GM12878 (cell line): ENCODE data around the gene MAPKAP1. TPM values are rescaled to one million over a fixed set of nuclear protein-coding genes. Genes with fewer than 3 reads are reported as not detected.

Experiments
- ATAC-seq: fragments of 200-7000 bp; cut with Tn5 transposase; 3 replicates; pipeline ENCODE4 v1.9.1; 2020; ENCODE audit warnings: mild to moderate bottlenecking, moderate library complexity
- BruUV-seq: library from RNA; stranded (reverse); fragments of 400-500 nt; replicated peaks from 2 replicates; lab custom pipeline; 2021; lab: Mats Ljungman, UMichigan
- CTCF ChIA-PET: fragments of 300-600 bp; sonication (Branson Sonifier 250); formaldehyde crosslinking; extraction: SDS; loops from one replicate; lab custom pipeline; 2021; ENCODE audit warnings: inconsistent platforms; lab: Yijun Ruan, JAX
- POLR2A ChIA-PET: fragments of 350-600 bp; formaldehyde crosslinking; extraction: SDS; loops from one replicate; lab custom pipeline; 2021; ENCODE audit warnings: inconsistent platforms; lab: Charles Lee
- RAD21 ChIA-PET: fragments of 300-600 bp; sonication (Branson Sonifier 250); formaldehyde crosslinking; loops from one replicate; lab custom pipeline; 2023; ENCODE audit warnings: antibody characterized with exemption; ENCODE audit not compliant: unreplicated experiment; lab: Charles Lee
- SMC1A ChIA-PET: fragments of 300-600 bp; sonication (Branson Sonifier 250); formaldehyde crosslinking; loops from one replicate; lab custom pipeline; 2023; ENCODE audit not compliant: unreplicated experiment, uncharacterized antibody; lab: Charles Lee
- DNase-seq: peaks from one replicate; pipeline ENCODE4 v3.0.0-alpha.2; 2011; ENCODE audit warnings: low read depth, low spot score
- FAIRE-seq: peaks from 3 replicates; lab custom pipeline; 2011; peaks lifted over from hg19 to GRCh38; lab: Jason Lieb, UNC
- H2AFZ ChIP-seq: 2 replicates; pipeline ENCODE4 v1.6.0; 2011; ENCODE audit warnings: low read depth, low read length, control low read depth; ENCODE audit not compliant: control insufficient read depth
- H3K27ac ChIP-seq: 2 replicates; pipeline ENCODE4 v1.5.1; 2011; ENCODE audit warnings: control low read depth; ENCODE audit not compliant: control insufficient read depth, insufficient read depth
- H3K27me3 ChIP-seq, 2 experiments: replicated peaks in 1 of 2; 2 replicates each; pipeline versions ENCODE4 v1.6.0 to v1.6.1; 2011; ENCODE audit warnings: low read length in 1 of 2; ENCODE audit not compliant: control insufficient read depth in 2 of 2, insufficient read depth in 2 of 2
- H3K36me3 ChIP-seq, 2 experiments: 2 replicates each; pipeline ENCODE4 v1.5.1; 2011; ENCODE audit warnings: low read length in 1 of 2; ENCODE audit not compliant: control insufficient read depth in 2 of 2, insufficient read depth in 2 of 2
- H3K4me1 ChIP-seq: 2 replicates; pipeline ENCODE4 v1.6.1; 2011; ENCODE audit warnings: mild to moderate bottlenecking, low read length, moderate library complexity, mixed read lengths; ENCODE audit not compliant: control insufficient read depth, insufficient read depth
- H3K4me2 ChIP-seq: 2 replicates; pipeline ENCODE4 v1.6.0; 2011; ENCODE audit warnings: control low read depth; ENCODE audit not compliant: control insufficient read depth, insufficient read depth
- H3K4me3 ChIP-seq: fragments of 200-600 bp; sonication (generic); 2 replicates; pipeline ENCODE4 v1.5.1; 2016
- H3K79me2 ChIP-seq: 2 replicates; pipeline ENCODE4 v1.6.0; 2011; ENCODE audit warnings: low read length; ENCODE audit not compliant: control insufficient read depth, insufficient read depth
- H3K9ac ChIP-seq: 2 replicates; pipeline ENCODE4 v1.8.0; 2011; ENCODE audit warnings: low read length, control low read depth, mixed read lengths; ENCODE audit not compliant: control insufficient read depth, insufficient read depth
- H3K9me3 ChIP-seq: replicated peaks from 3 replicates; pipeline ENCODE4 v1.5.1; 2011; ENCODE audit warnings: mild to moderate bottlenecking, low read length; ENCODE audit not compliant: control insufficient read depth, insufficient read depth
- H4K20me1 ChIP-seq: 2 replicates; pipeline ENCODE4 v1.6.0; 2011; ENCODE audit not compliant: control insufficient read depth, insufficient read depth
- BMI1 ChIP-seq: fragments of 450-650 bp; IDR thresholded peaks from 2 replicates; pipeline ENCODE4 v1.6.1; 2016; ENCODE audit warnings: mild to moderate bottlenecking, moderate library complexity, borderline replicate concordance
- CHD1 ChIP-seq: IDR thresholded peaks from 2 replicates; pipeline ENCODE4 v1.6.1; 2012; ENCODE audit warnings: low read depth, low read length, improper control_type of control experiment
- CREB1 ChIP-seq: IDR thresholded peaks from 2 replicates; pipeline ENCODE4 v1.6.1; 2012; ENCODE audit warnings: low read depth, mild to moderate bottlenecking, inconsistent platforms
- EP300 ChIP-seq, 2 experiments: fragments of 150-350 bp in 1 of 2; IDR thresholded peaks; 2 replicates each; pipeline ENCODE4 v1.6.1; 2011 to 2012; ENCODE audit warnings: low read depth in 2 of 2, low read length in 2 of 2, borderline replicate concordance in 1 of 2, improper control_type of control experiment in 1 of 2, inconsistent platforms in 1 of 2; ENCODE audit not compliant: control insufficient read depth in 1 of 2
- HDAC2 ChIP-seq: fragments of 200-600 bp; sonication (generic); IDR thresholded peaks from 2 replicates; pipeline ENCODE4 v1.6.1; 2017
- KDM1A ChIP-seq: fragments of 200-600 bp; sonication (generic); IDR thresholded peaks from 2 replicates; pipeline ENCODE4 v1.6.1; 2016; ENCODE audit warnings: borderline replicate concordance
- POU2F2 ChIP-seq: IDR thresholded peaks from 3 replicates; pipeline ENCODE4 v1.6.1; 2011; ENCODE audit warnings: low read depth, mild to moderate bottlenecking, low read length, borderline replicate concordance
- RBBP5 ChIP-seq: fragments of 200-600 bp; sonication (generic); conservative IDR thresholded peaks from 2 replicates; pipeline ENCODE4 v1.6.1; 2016
- SPI1 ChIP-seq: IDR thresholded peaks from 2 replicates; pipeline ENCODE4 v1.6.1; 2011; ENCODE audit warnings: low read depth, mild to moderate bottlenecking, low read length, moderate library complexity, borderline replicate concordance; ENCODE audit not compliant: insufficient read depth
- STAT3 ChIP-seq: IDR thresholded peaks from 2 replicates; pipeline ENCODE4 v1.6.1; 2011; ENCODE audit warnings: low read depth, low read length, improper control_type of control experiment
- YBX1 ChIP-seq: fragments of 450-650 bp; IDR thresholded peaks from 2 replicates; pipeline ENCODE4 v1.6.1; 2016; ENCODE audit warnings: antibody characterized with exemption
- WGBS: methylation state at CpG from one replicate; pipeline ENCODE4 v1.1.6; 2016; ENCODE audit warnings: low lambda C conversion rate; ENCODE audit not compliant: insufficient replicate concordance, insufficient coverage; ENCODE audit errors: missing lambda C conversion rate; 5-methylcytosine and 5-hydroxymethylcytosine counted together
- in situ Hi-C: fragments of 300-500 bp; cut with MboI; formaldehyde crosslinking; loops from 9 replicates; pipeline ENCODE4 v1.14.3; 2018; ENCODE audit warnings: mixed read lengths
- intact Hi-C: fragments of 100-400 bp; cut with micrococcal nuclease; formaldehyde crosslinking; loops from one replicate; pipeline ENCODE4 v1.14.2; 2022; ENCODE audit not compliant: unreplicated experiment
- polyA plus RNA-seq, 11 experiments: library from polyadenylated mRNA; depleted of rRNA in 4 of 11; unstranded in 6 of 11; stranded (reverse) in 5 of 11; fragments of >200 nt; fragmentation: Nextera tagmentation in 4 of 11; fragmentation: Illumina TruSeq in 1 of 11; extraction: Ambion mirVana in 4 of 11; extraction: Trizol in 1 of 11; gene quantifications; 1 replicate in 1 of 11; 2 replicates in 10 of 11; pipeline versions ENCODE4 v1.2.1 to v1.2.3, GENCODE V29; 2011 to 2016; ENCODE audit warnings: inconsistent platforms in 2 of 11, missing spikeins in 2 of 11, low read depth in 1 of 11
- total RNA-seq, 4 experiments: library from RNA; depleted of rRNA in 3 of 4; stranded (reverse); fragments of >200 nt in 3 of 4; fragmentation: Illumina TruSeq in 1 of 4; extraction: Trizol in 1 of 4; gene quantifications; 2 replicates each; pipeline versions ENCODE4 v1.2.1 to v1.2.3, GENCODE V29; 2013 to 2021
- TF ChIP-seq, protein P1 (sequence below): fragments of 450-650 bp; IDR thresholded peaks from 2 replicates; pipeline ENCODE4 v1.6.1; 2018; ENCODE audit warnings: borderline replicate concordance, mild to moderate bottlenecking; ENCODE audit not compliant: partially characterized antibody
- TF ChIP-seq, protein P2 (sequence below): fragments of 450-650 bp; IDR thresholded peaks from 2 replicates; pipeline ENCODE4 v1.6.1; 2017; ENCODE audit warnings: mild to moderate bottlenecking, moderate library complexity
- TF ChIP-seq, protein P3 (sequence below): fragments of 150-350 bp; IDR thresholded peaks from 2 replicates; pipeline ENCODE4 v1.6.1; 2014; ENCODE audit warnings: mild to moderate bottlenecking, low read depth, low read length
- TF ChIP-seq, protein P4 (sequence below): fragments of 450-650 bp; conservative IDR thresholded peaks from 2 replicates; pipeline ENCODE4 v1.6.1; 2017; ENCODE audit warnings: mild to moderate bottlenecking, moderate library complexity

Gene MAPKAP1
- total and polyA plus RNA-seq, 10 of the 15 experiments (the other 5 are each of a cell fraction or from before 2014, with no cell fraction given): 5.1 to 188 (median 105) TPM

DNA sequence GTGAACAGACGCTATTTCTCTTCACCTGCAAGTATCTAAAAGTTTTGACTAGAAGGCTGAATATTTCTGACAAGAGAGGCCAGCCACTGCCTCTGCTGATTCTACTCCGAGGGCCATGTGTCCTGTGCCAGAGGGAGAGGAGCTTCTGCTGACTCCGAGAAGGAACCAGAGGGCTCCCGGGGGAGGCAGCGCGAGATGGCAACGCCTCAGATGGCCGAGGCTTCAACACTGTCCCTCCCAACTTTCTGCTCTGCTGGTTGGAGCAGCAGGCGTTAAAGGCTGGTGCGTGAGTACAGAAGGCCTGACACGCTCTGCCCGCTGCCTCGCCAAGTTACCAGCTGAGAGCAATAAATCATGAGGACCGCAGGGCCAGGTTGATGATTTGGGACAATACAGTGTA lies 266.6 kb downstream of the MAPKAP1 start:
- ChIA-PET SMC1A (no interaction called here), POLR2A (no interaction called here), RAD21 (no interaction called here), CTCF (no interaction called here)
- H3K27ac ChIP-seq: no peak overlapping the region
- WGBS: 97% methylated on average over 14 of the region's 14 CpGs
- ATAC-seq: no peak
- H2AFZ ChIP-seq: no peak overlapping the region
- no peak overlapping the region for H3K4me3 ChIP-seq
- H3K9me3 ChIP-seq: no peaks in the 10 kb centered on the region
- no peak overlapping the region for H3K4me2 ChIP-seq
- H3K4me1 ChIP-seq: no peaks in the 10 kb centered on the region
- H3K9ac ChIP-seq: no peak overlapping the region
- FAIRE-seq: no peak
- H3K27me3 ChIP-seq: no peaks in the 10 kb centered on the region
- no peaks in the 10 kb centered on the region for H4K20me1 ChIP-seq
- intact Hi-C loops: no loop called here
- no peaks in the 10 kb centered on the region for H3K79me2 ChIP-seq
- H3K36me3 ChIP-seq: peaks cover 11 to 26% of the 10 kb centered on the region in 2 experiments; a peak in 3 of 4 replicates
- no peak for DNase-seq
- in situ Hi-C loops: no loop called here
- BruUV-seq: no TSS peak
- TF ChIP-seq, protein P1, sequence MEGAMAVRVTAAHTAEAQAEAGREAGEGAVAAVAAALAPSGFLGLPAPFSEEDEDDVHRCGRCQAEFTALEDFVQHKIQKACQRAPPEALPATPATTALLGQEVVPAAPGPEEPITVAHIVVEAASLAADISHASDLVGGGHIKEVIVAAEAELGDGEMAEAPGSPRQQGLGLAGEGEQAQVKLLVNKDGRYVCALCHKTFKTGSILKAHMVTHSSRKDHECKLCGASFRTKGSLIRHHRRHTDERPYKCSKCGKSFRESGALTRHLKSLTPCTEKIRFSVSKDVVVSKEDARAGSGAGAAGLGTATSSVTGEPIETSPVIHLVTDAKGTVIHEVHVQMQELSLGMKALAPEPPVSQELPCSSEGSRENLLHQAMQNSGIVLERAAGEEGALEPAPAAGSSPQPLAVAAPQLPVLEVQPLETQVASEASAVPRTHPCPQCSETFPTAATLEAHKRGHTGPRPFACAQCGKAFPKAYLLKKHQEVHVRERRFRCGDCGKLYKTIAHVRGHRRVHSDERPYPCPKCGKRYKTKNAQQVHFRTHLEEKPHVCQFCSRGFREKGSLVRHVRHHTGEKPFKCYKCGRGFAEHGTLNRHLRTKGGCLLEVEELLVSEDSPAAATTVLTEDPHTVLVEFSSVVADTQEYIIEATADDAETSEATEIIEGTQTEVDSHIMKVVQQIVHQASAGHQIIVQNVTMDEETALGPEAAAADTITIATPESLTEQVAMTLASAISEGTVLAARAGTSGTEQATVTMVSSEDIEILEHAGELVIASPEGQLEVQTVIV: no peak
- TF ChIP-seq POU2F2: no peak
- no peak for TF ChIP-seq HDAC2
- TF ChIP-seq KDM1A: no peak
- no peak for TF ChIP-seq BMI1
- TF ChIP-seq YBX1: no peak
- TF ChIP-seq, protein P2, sequence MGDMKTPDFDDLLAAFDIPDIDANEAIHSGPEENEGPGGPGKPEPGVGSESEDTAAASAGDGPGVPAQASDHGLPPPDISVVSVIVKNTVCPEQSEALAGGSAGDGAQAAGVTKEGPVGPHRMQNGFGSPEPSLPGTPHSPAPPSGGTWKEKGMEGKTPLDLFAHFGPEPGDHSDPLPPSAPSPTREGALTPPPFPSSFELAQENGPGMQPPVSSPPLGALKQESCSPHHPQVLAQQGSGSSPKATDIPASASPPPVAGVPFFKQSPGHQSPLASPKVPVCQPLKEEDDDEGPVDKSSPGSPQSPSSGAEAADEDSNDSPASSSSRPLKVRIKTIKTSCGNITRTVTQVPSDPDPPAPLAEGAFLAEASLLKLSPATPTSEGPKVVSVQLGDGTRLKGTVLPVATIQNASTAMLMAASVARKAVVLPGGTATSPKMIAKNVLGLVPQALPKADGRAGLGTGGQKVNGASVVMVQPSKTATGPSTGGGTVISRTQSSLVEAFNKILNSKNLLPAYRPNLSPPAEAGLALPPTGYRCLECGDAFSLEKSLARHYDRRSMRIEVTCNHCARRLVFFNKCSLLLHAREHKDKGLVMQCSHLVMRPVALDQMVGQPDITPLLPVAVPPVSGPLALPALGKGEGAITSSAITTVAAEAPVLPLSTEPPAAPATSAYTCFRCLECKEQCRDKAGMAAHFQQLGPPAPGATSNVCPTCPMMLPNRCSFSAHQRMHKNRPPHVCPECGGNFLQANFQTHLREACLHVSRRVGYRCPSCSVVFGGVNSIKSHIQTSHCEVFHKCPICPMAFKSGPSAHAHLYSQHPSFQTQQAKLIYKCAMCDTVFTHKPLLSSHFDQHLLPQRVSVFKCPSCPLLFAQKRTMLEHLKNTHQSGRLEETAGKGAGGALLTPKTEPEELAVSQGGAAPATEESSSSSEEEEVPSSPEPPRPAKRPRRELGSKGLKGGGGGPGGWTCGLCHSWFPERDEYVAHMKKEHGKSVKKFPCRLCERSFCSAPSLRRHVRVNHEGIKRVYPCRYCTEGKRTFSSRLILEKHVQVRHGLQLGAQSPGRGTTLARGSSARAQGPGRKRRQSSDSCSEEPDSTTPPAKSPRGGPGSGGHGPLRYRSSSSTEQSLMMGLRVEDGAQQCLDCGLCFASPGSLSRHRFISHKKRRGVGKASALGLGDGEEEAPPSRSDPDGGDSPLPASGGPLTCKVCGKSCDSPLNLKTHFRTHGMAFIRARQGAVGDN: no peak
- TF ChIP-seq, protein P3, sequence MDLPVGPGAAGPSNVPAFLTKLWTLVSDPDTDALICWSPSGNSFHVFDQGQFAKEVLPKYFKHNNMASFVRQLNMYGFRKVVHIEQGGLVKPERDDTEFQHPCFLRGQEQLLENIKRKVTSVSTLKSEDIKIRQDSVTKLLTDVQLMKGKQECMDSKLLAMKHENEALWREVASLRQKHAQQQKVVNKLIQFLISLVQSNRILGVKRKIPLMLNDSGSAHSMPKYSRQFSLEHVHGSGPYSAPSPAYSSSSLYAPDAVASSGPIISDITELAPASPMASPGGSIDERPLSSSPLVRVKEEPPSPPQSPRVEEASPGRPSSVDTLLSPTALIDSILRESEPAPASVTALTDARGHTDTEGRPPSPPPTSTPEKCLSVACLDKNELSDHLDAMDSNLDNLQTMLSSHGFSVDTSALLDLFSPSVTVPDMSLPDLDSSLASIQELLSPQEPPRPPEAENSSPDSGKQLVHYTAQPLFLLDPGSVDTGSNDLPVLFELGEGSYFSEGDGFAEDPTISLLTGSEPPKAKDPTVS: no peak
- TF ChIP-seq, protein P4, sequence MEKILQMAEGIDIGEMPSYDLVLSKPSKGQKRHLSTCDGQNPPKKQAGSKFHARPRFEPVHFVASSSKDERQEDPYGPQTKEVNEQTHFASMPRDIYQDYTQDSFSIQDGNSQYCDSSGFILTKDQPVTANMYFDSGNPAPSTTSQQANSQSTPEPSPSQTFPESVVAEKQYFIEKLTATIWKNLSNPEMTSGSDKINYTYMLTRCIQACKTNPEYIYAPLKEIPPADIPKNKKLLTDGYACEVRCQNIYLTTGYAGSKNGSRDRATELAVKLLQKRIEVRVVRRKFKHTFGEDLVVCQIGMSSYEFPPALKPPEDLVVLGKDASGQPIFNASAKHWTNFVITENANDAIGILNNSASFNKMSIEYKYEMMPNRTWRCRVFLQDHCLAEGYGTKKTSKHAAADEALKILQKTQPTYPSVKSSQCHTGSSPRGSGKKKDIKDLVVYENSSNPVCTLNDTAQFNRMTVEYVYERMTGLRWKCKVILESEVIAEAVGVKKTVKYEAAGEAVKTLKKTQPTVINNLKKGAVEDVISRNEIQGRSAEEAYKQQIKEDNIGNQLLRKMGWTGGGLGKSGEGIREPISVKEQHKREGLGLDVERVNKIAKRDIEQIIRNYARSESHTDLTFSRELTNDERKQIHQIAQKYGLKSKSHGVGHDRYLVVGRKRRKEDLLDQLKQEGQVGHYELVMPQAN: no peak
- TF ChIP-seq STAT3: no peak
- TF ChIP-seq SPI1: no peak
- TF ChIP-seq RBBP5: no peak
- TF ChIP-seq CREB1: no peak
- TF ChIP-seq EP300 (IDR thresholded peaks at IDR 0.05; ENCODE audit: borderline replicate concordance in 1 of 2, control insufficient read depth in 1 of 2, low read depth in 2 of 2, low read length in 2 of 2): no peak
- TF ChIP-seq CHD1: no peak
